Cortex of kidney (tissue), 1 donor: ENCODE data around the gene FGGY.
"Not testable (repeated sequence)": the region's sequence is repeated elsewhere in the genome, so short reads cannot be mapped to it uniquely, and the experiment has no call there.

Experiments
- DNase-seq: peaks from one replicate; lab custom pipeline; 2025; lab: John Stamatoyannopoulos, UW

FGGY gene

DNA sequence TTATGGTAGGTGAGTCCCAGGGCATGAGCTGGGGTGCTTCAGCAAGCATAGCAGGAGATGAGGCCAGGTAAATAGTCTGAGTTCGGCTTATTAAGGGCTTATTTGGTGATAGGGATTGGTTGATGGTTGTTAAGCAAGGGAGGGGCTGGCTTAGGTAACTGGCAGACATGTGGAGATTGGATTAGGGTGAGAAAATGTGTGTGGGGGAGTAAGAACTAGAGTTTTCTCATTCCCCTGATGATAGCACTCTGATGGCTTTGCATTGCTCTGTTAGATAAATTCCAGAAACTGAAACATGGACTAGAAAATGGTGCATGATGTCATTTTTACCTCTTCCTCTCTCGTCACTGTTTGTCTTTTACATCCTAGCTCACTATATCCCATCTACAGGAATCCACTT lies 53.6 kb downstream of the FGGY start:
- DNase-seq, result no peak

DNA sequence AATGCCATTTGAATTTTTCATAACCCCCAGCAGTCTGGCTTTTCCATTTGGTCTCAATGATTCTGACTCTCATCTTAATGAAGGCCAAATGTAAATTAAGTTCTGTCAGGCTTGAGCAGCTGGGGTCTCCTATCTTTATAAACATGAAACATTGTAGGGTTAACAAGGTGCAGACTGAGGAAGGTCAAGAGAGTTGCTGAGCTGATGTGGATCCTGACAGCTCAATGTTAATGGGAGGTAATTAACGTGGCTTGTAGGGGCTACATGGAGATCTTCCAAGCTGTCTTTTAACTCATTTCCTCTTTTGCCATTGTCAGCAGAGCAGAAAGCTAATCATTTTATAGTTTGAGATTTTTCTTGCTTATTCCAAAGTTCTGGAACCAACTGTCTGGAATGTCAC lies 55.2 kb downstream of the FGGY start:
- no peak for DNase-seq

DNA sequence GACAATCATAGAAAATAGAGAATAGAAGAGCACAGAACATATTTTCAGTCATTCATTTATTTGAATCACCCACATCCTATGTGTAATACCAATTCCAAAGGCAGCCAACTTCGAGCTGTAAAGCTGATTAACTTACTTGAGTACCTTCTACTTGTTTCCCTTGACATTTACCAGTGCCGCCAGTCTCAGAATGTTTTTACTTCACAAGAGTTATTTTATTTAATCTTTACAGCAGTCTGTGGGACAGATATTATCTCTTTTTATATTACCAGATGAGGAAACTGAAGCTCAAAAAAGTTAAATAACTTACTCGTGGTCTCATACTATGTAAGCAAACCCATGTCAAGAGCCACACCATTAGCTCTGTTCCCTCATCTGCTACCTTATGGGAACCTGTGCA lies 56.6 kb downstream of the FGGY start:
- DNase-seq, result no peak

DNA sequence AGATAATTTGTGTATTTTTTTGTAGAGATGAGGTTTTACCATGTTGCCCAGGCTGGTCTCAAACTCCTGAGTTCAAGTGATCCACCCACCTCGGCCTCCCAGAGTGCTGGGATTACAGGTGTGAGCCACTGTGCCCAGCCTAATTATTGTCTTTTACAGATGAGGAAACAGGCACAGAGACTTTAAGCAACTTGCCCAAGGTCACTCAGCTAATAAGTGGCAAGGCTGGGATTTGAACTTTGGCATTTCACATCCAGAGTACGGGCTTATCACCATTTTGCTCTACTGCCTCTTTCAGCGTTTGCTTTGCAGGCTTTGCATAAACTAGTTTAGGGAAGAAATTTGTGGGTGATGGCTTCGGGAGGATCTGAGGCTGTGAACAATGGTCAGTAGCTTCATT lies 57.3 kb downstream of the FGGY start:
- not testable (repeated sequence) for DNase-seq

DNA sequence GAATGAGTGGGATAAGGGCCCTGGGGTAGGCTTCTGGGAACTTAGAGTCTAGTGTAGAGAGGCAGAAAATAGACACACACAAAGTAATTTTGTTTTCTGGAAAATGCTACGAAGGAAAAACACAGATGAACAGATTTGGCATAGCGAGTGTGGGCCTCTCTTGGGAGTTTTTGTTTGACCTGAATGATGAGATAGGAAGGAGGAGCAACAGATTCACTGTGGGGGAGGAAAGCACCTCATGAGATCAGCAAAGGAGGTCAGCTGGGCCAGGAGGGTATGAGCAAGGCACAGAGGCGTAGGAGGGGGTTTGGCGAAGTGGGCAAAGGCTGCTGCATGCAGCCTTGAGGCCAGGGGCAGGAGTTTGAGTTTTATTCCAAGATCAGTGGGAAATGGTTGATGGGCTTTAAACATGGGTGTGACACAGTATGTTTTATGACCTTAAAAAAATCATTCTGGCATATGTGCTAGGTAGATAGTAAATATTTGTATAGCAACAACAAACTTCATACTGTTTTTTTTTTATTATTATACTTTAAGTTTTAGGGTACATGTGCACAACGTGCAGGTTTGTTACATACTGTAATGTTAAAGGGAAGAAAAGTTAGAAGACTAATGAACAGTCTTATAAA lies 57.9 kb downstream of the FGGY start:
- no peak for DNase-seq

DNA sequence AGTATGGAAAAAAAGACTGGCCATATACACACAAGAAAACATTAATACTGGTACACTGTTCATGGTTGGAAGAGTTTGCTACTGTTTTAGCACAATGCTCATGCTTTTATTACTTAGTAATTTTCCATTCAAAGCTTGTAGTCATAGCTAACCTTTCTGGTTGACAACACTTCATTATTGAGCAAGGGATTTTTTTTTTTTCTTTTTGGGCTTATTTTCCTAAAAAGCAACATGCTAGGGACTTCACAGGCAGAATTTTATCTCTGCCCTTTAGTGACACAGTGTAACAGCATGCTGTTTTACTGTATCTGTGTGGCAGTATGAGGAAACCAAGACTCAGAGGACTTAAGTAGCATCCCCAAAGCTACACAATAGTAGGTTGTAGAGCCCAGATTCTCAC lies 58.5 kb downstream of the FGGY start:
- no peak for DNase-seq

DNA sequence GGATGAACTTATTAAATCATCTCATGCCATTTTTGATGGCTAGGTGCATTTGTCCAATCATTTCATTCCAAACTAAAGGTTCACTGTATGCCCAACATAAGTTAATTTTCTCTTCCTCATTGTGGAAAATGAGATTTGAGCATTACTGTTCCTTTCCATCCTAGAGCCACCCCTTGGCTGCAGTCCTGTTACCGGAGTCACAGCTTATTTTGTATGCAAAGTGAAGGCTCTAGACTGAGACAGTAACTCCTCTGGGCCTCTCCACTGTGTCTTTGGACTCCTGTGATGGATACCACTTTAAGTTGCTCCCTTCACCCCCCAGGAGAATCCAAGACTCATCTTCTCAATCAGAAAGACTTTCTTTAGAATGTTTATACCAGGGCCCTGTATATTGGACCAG lies 59.7 kb downstream of the FGGY start:
- no peak for DNase-seq

DNA sequence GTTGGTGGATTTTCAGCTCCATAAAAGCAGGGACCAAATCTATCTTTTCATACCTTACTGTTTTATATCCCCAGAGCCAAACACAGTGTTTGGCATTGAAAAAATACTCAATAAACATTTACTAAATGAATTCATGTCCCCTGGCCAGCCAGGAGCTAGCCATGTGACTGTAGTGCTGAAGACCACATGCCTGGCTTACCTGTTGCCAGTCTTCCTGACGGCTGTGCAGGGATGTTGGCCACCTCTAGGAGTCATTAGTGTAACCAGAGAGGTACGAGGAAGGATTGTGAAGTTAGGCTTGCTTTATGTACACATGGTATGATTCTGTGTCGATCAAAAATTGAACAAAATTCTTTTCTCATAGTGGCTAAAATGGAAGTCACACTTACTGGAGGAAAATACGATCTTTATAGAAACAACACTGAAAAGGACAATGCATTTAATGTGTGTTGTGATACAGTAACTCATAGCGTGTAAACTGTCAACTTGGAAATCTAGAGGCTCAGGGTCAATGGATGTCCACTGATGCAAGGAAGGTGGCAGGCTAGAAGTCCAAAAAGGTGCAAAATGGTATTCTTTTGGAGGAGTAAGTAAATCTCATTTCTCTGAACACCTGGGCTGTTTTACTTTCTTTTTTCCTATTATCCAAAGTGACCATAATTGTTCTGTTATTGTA lies 60.9 kb downstream of the FGGY start:
- no peak for DNase-seq

DNA sequence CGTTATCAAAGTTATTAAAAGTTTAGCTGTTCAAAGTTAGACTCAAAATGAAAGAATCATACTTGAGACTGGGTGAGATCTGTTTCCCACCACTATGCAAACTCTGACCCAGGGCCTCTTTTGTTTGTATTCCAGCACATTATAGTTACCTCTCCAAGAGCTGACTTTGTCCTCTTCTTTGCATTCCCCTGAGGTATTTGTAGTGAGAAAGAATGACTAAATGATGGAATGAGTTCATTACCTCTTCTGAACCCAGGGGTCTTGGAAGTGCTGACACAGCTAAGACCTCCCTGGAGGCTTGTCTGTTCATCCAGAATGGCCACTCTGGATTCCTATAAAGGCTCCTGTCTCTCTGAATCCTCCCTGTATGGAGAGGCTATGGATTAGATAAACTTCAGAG lies 62.4 kb downstream of the FGGY start:
- DNase-seq, result no peak

DNA sequence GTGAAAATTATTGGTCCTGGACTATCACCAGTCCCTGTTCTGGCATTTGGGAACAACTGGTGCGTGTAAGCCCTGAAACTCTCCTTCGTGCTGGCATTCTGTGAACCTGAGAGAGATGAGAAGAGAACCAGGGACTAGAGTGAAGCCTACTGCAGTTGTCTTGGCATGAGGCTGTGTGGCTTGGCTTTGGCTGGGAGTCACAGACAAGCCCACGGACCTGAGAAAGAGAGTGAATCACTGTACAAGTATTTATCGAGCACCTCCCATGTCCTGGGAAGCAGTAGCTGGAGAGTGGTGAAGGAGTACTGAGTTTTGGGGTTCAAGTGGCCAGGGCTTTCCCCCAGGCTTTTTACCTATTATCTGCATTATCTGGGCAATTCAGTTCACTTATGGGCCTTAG lies 63.3 kb downstream of the FGGY start:
- DNase-seq, result no peak

DNA sequence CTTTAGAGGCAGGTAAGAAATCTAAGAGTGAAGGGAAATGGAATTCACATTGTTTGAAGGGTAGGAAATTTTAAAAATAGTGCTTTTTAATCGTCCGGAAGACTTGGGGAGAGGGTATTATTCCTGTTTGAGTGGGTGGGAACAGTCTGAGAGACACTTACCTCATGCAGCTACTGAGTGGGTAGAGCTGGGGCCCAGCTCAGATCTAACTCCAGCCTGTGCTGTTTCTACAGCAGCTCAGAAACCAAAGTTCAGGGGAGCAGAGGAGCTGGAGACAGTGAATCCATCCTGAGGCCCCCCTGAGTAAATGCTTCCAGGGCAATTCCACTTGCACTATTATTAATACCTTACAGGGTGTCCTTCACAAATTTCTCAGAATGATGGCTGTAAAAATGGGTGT lies 63.8 kb downstream of the FGGY start:
- no peak for DNase-seq

DNA sequence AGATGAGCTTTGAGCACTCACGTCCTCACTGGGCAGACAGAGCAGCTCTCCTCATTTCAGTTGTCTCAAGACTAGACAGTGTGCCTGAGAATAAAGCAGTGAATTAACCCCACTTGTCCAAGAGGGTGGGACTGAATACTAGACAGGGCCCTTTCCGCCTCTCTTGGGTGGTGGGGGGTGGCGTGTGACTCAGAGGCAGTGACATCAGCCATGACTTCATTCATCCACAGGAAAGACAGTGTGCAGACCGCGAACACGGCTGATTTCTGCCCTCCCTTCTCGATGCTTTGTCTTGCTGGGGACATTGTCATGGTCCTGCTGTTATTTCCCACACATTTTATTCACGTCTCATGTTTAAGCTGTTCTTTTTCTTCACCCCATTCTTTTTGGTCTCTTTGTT lies 64.9 kb downstream of the FGGY start:
- DNase-seq, result no peak

DNA sequence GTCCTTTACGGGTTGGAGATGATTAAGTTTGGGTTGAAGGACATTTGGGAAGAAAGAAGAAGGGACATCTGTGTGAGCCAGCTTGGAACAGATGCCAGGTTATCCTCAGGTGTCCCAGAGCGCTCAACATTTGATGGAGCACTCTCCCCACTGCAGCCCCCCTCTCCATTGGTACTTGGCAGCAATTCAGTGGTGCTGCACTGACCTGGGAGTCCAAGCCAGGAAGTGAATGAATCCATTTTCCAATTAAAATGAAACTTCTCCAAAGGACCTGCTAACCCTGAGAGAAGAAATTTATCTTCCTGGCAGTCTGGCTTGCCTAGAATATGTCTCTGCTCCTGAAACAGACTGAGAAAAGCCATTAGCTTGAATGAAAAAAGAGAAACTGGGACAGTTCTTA lies 67.1 kb downstream of the FGGY start:
- no peak for DNase-seq

DNA sequence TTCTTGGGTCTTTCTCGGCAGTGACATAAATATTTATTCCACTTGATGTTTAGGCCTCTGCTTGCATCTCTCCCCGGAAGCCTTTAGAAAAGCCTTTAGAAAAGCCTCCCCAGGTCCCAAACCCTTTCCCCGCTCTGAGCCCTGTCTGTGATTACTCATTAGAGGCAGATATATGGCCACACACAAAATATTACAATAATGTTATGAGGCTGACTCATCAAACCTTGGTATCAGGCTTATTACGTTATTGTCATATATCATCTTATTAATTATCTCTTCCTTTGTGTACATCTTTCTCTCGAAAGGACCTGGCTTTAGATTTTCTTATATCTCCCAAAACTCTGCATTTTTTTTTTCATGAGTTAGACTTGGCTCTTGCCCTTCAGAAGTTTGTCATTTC lies 69.5 kb downstream of the FGGY start:
- DNase-seq, result no peak

DNA sequence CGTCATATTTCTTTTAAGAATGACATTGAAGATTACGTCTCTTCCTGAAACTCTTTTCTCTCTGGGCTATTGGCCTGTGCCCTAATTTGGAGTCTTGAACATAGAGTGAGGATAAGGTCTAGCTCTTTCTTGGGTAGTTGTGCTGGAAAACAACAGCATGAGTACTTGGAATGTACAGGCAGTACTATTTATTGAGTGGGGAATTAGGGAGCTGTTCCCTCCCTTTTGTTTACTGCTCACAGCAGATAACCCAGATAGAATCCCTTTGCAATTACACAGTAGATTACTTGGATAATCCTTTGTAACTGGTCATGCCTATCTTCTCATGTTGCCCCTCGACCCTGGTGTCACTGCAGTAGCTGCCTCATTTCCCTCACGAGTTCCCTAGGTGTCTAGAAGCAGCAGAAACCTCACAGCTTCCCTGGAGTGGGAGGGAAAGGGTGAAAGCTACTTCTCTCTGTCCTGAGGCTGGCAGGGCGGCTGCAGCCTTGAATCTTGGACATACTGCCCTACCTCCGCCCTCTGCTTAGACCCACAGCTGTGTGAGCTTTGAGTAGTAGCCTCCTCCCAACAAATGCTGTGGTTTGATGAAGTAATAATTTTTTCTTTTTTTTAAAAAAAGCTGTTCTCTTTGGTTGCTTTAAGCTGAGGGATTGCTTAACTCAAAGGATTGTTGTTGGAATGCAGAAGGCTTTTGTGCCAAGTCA lies 70.6 kb downstream of the FGGY start:
- DNase-seq, result no peak

DNA sequence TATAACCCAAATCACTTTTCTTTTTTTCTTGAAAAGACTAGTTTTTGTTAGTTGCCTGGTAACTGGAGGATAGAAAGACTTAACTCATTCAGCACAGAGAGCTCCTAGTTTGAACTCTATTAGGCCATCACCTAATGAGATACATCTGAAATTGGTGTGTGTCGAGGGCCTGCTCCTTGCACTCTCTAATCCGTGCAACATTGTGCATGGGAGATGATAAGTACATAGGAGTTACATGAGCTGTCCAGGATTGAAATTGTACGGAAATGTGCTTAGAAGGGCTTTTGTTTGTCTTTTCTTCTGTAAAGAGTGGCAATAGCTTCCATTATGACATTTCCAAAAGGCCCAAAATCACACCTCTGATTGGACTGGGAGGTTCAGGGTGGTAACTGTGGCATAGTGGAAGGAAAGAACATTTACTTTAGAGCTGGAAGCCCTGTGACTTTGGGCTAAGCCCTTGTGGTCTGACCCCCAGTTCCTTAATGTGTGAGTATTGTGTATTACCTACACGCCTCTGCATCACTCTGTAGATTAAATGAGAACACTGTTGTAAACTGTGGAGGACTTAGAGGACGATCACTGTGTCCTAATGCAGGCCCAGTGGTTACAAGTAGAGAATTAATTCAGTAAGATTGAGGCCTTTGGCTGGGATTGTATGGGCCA lies 71.2 kb downstream of the FGGY start:
- DNase-seq, result no peak

DNA sequence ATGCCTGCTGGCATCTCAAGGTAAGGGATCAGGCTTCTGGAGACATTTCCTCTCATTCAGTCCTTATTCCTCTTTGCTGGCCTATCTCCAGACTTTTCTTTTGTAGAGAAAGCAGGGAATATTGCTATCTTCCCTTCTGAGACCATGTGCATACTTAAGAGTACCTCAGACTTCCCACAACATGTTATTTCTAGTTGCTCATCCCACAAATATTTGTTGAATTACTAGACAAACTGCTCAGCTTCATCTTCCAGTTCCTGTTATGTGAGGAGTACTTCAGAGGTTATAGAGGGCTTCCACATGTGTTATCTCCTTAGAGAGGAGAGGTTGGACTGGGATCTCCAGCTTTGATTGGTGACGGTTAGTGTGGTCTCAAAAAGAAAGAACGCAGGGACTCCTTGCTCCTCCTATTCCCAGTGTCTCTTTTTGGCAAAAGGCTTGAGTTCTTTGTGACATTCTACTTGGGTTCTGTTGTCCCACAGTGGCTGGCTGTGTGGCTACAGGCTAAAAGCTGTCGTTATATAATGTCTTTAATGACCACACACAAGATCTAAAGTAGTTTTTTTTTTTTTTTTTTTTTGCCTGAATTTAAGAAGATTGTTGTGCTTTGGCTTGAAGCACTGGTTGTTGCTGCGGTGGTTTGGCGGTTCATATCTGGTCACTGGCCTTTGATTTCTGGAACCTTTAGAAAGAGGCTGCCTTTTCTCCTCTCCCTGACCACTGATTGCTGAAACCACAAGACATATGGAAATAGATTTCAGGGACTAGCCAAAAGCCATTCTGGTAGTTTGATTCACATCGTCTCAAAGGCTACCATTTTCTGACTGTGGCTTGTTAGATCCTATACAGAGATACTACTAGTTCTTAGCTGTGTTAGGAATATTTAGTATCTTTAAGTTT lies 78.7 kb downstream of the FGGY start:
- DNase-seq, result no peak

DNA sequence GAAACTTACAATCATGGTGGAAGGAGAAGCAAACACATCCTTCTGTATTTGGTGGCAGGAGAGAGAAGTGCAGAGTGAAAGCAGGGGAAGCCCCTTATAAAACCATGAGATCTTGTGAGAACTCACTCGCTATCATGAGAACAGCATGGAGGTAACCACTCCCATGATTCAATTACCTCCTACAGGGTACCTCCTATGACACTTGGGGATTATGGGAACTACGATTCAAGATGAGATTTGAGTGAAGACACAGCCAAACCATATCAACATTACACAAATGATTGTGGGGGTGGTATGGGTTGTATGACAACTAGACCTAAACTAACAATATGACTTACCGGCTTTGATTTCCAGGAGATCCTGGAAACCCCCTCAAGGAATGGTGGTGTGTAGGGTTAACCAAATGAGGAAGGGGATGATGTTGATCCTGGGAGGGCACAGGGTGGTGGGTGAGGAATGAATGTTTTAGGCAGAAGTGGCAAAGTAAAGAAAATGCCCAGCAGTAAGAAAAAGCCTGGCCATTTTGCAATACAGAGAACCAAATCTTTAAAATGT lies 80.5 kb downstream of the FGGY start:
- no peak for DNase-seq

DNA sequence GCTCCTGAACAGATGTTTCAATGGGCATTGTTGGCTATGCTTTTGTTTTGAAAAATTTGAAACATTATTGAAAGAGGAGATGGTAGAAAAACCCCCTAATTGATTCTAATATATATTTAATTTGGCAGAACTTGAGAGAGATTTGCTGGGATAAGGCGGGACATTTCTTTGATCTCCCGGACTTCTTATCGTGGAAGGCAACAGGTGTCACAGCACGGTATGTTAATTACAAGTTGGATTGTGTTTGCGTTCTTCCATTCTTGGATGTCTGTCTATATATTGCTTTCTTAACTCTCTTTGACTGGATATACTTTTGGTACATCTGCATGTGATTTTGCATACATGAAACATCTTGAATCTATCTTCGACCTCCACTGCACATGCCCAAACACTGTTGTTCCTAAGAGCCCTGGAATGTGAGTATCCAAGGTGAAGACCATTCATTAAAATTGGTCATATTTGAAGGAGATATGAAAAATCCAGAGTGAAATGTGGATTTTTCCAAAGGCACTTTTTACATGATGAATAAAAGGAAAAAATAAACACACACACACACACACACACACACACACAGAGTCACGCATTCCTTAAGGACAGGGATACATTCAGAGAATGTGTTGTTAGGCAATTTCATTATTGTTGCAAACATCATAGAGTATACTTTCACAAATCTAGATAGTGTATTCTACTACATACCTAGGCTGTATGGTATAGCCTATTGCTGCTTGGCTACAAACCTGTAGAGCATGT lies 81.9 kb downstream of the FGGY start:
- no peak for DNase-seq

DNA sequence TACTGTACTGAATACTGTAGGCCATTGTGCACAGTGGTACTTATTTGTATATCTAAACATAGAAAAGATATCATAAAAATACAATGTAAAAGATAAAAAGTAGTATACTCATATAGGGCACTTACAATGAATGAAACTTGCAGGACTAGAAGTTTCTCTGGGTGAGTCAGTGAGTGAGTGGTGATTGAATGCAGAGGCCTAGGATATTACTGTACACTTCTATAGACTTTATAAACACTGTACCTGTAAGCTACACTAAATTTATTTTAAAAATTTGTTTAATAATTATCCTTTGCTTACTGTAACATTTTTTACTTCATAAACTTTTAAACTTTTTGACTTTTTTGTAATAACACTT lies 82.5 kb downstream of the FGGY start:
- DNase-seq, result no peak

DNA sequence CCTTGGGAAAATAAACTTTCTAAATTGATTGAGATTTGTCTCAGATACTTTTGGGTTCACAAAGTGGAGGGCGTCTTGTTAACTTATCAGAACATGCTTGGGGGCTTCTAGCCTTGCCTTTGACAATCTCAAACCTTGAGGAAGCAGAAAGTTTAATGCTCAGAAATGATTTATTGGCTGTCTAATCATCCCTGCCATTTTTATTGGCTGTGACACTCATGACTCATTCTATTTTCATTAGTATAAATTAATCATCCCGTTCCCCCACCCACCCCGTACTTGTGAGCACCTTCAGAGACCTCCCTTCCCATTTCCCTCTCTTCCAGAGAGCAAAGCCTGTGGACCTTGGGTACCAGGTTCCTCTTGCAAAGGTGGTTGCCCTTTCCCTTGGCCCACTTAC lies 87.1 kb downstream of the FGGY start:
- no peak for DNase-seq
